Measurements from ENCODE around the gene SLC12A2. TPM values are rescaled to one million over a fixed set of nuclear protein-coding genes. Genes with fewer than 3 reads are reported as not detected.

The SLC12A2 gene
- total and polyA plus RNA-seq, 9 of the 15 experiments (the other 6 are each of a cell fraction or from before 2014, with no cell fraction given): 5.1 to 20.3 (median 12.6) TPM

DNA sequence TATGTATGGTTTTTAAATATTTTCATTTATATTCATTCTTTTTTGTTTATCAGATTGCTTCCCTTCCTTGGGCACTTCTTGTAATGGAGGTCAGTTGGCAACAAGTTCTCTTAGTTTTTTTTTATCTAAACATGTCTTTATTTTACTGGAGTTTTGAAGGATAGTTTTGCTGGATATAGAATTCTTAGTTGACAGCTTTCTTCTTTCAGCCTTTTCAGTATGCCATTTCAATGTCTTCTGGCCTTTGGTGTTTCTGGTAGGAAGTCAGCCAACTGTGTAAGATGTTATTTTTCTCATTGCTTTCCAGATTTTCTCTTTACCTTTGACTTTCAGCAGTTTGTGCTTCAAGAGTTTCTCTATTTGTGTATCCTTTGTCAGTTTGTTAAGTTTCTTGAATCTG lies 14.2 kb downstream of the SLC12A2 start (continued):
- TF ChIP-seq CC2D1A (IDR thresholded peaks at IDR 0.05) (no peak), CBX5 (IDR thresholded peaks at IDR 0.05; ENCODE audit: borderline replicate concordance, low read depth) (0 out of 2 replicates have a peak, but pooled peaks have one; percentile 47), GABPB2 (CRISPR knock-in tag; conservative IDR thresholded peaks at IDR 0.05) (no peak), MECOM (CRISPR knock-in tag; IDR thresholded peaks at IDR 0.05) (no peak), GATAD2B (IDR thresholded peaks at IDR 0.05; ENCODE audit: borderline replicate concordance) (no peak)
- TF ChIP-seq, protein P1, sequence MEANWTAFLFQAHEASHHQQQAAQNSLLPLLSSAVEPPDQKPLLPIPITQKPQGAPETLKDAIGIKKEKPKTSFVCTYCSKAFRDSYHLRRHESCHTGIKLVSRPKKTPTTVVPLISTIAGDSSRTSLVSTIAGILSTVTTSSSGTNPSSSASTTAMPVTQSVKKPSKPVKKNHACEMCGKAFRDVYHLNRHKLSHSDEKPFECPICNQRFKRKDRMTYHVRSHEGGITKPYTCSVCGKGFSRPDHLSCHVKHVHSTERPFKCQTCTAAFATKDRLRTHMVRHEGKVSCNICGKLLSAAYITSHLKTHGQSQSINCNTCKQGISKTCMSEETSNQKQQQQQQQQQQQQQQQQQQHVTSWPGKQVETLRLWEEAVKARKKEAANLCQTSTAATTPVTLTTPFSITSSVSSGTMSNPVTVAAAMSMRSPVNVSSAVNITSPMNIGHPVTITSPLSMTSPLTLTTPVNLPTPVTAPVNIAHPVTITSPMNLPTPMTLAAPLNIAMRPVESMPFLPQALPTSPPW (CRISPR knock-in tag; IDR thresholded peaks at IDR 0.05): no peak
- TF ChIP-seq, protein P2, sequence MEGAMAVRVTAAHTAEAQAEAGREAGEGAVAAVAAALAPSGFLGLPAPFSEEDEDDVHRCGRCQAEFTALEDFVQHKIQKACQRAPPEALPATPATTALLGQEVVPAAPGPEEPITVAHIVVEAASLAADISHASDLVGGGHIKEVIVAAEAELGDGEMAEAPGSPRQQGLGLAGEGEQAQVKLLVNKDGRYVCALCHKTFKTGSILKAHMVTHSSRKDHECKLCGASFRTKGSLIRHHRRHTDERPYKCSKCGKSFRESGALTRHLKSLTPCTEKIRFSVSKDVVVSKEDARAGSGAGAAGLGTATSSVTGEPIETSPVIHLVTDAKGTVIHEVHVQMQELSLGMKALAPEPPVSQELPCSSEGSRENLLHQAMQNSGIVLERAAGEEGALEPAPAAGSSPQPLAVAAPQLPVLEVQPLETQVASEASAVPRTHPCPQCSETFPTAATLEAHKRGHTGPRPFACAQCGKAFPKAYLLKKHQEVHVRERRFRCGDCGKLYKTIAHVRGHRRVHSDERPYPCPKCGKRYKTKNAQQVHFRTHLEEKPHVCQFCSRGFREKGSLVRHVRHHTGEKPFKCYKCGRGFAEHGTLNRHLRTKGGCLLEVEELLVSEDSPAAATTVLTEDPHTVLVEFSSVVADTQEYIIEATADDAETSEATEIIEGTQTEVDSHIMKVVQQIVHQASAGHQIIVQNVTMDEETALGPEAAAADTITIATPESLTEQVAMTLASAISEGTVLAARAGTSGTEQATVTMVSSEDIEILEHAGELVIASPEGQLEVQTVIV (CRISPR knock-in tag; IDR thresholded peaks at IDR 0.05; ENCODE audit: borderline replicate concordance): no peak

DNA sequence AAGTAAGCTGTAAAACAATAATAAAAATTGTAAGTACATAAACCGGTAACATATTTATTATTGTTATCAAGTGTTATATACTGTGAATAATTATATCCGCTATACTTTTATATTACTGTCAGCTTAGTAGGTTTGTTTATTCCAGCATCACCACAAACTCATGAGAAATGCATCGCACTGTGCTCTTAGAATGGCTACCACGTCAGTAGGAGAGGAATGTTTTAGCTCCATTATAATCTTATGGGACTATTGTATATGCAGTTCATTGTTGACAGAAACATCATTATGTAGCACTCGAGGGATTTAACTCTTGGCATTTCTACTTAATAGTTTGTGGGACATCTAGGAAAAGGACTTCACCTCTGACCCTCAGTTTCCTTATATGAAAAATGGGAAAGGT lies 16.4 kb downstream of the SLC12A2 start:
- H3K79me2 ChIP-seq (ENCODE audit: control insufficient read depth, insufficient read depth, low read length): peaks cover 24% of the 10 kb centered on the region
- POLR2A ChIA-PET: interaction anchor here (1.3 kb wide), 1 partner anchor 12 kb away, joined by 3 read pairs; no protein-coding TSS in a partner anchor
- intact Hi-C loops (cut with micrococcal nuclease): no loop called here
- TF ChIP-seq, protein P3, sequence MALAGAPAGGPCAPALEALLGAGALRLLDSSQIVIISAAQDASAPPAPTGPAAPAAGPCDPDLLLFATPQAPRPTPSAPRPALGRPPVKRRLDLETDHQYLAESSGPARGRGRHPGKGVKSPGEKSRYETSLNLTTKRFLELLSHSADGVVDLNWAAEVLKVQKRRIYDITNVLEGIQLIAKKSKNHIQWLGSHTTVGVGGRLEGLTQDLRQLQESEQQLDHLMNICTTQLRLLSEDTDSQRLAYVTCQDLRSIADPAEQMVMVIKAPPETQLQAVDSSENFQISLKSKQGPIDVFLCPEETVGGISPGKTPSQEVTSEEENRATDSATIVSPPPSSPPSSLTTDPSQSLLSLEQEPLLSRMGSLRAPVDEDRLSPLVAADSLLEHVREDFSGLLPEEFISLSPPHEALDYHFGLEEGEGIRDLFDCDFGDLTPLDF (CRISPR knock-in tag; IDR thresholded peaks at IDR 0.05): no peak
- TF ChIP-seq SETDB1 (IDR thresholded peaks at IDR 0.05; ENCODE audit: low read length) (no peak), PYGO2 (tag; IDR thresholded peaks at IDR 0.05) (no peak), MTF1 (CRISPR knock-in tag; IDR thresholded peaks at IDR 0.05; ENCODE audit: borderline replicate concordance) (no peak)
- TF ChIP-seq, protein P4, sequence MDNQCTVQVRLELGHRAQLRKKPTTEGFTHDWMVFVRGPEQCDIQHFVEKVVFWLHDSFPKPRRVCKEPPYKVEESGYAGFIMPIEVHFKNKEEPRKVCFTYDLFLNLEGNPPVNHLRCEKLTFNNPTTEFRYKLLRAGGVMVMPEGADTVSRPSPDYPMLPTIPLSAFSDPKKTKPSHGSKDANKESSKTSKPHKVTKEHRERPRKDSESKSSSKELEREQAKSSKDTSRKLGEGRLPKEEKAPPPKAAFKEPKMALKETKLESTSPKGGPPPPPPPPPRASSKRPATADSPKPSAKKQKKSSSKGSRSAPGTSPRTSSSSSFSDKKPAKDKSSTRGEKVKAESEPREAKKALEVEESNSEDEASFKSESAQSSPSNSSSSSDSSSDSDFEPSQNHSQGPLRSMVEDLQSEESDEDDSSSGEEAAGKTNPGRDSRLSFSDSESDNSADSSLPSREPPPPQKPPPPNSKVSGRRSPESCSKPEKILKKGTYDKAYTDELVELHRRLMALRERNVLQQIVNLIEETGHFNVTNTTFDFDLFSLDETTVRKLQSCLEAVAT (IDR thresholded peaks at IDR 0.05): no peak

More for the DNA sequence above, 16.4 kb downstream of the SLC12A2 start:
- ATAC-seq (no peak), FAIRE-seq (no peak), DNase-seq (ENCODE audit: extremely low read depth in 1 of 4, low spot score in 3 of 4) (no peak)
- Histone ChIP-seq H3K4me3 (no peak overlapping the region), H2AFZ (ENCODE audit: low read depth, low read length) (no peak overlapping the region), H3K4me2 (ENCODE audit: insufficient read depth, low read length) (no peak overlapping the region), H3K4me1 (replicated peaks in 1 of 2; ENCODE audit: control insufficient read depth in 2 of 2, insufficient read depth in 2 of 2, low read length in 2 of 2) (no peaks in the 10 kb centered on the region), H3K9ac (ENCODE audit: insufficient read depth in 1 of 2, low read depth in 2 of 2, low read length in 2 of 2) (no peak overlapping the region), H4K20me1 (replicated peaks; ENCODE audit: control insufficient read depth, insufficient read depth, low read length) (no peaks in the 10 kb centered on the region), H3K27ac (ENCODE audit: extremely low read depth, low read depth, low read length) (no peak overlapping the region), H3K36me3 (ENCODE audit: control insufficient read depth, insufficient read depth, low read length) (peaks cover 2% of the 10 kb centered on the region; the same call in 1 of the 3 replicates), H3K27me3 (ENCODE audit: control insufficient read depth in 2 of 2, insufficient read depth in 2 of 2, low read length in 2 of 2) (no peaks in the 10 kb centered on the region), H3K9me3 (replicated peaks; ENCODE audit: control insufficient read depth, insufficient read depth, low read depth, low read length) (peaks cover 6% of the 10 kb centered on the region; the same call in 1 of the 2 replicates), H3K9me1 (ENCODE audit: control insufficient read depth, insufficient read depth, low read length) (no peaks in the 10 kb centered on the region)
- no TSS peak for BruUV-seq (replicated peaks)
- 87% methylated on average over 5 of the region's 5 CpGs for WGBS (ENCODE audit: insufficient coverage, low coverage, missing lambda C conversion rate)
- CTCF ChIA-PET (ENCODE audit: low intra/inter-chr PET ratio): no interaction called here
- in situ Hi-C loops (cut with MboI): no loop called here
